SK-N-SH (cell line): Measurements from ENCODE around the gene RNF217. TPM values are rescaled to one million over a fixed set of nuclear protein-coding genes. Genes with fewer than 3 reads are reported as not detected.

Source experiments
- CTCF ChIA-PET: fragments of 300-600, 350-600 bp; formaldehyde crosslinking; extraction: SDS; loops from one replicate; lab custom pipeline; 2021; lab: Yijun Ruan, JAX
- POLR2A ChIA-PET: fragments of 350-600 bp; sonication (Branson Sonifier 250); formaldehyde crosslinking; extraction: SDS; loops from one replicate; lab custom pipeline; 2020; ENCODE audit warnings: antibody characterized with exemption, inconsistent platforms; lab: Yijun Ruan, JAX
- DNase-seq: peaks from one replicate; pipeline ENCODE4 v3.0.0; 2012
- H2AFZ ChIP-seq: fragments of 200-600 bp; sonication (generic); 2 replicates; pipeline ENCODE4 v1.8.1; 2016; ENCODE audit warnings: antibody characterized with exemption, mild to moderate bottlenecking, low read depth
- H3F3A ChIP-seq: fragments of 200-600 bp; sonication (generic); replicated peaks from 2 replicates; pipeline ENCODE3; 2016; ENCODE audit warnings: antibody characterized with exemption, mild to moderate bottlenecking; ENCODE audit not compliant: insufficient read depth
- H3K27ac ChIP-seq, 2 experiments: fragments of 200-500 bp in 1 of 2; fragments of 200-600 bp in 1 of 2; sonication (Bioruptor generic) in 1 of 2; sonication (generic), shearing (Covaris generic) in 1 of 2; 2 replicates each; pipeline versions ENCODE4 v1.5.1 to v1.6.1; 2014 to 2016; ENCODE audit warnings: low read depth in 2 of 2, inconsistent platforms in 1 of 2, low read length in 1 of 2, mild to moderate bottlenecking in 1 of 2, mixed read lengths in 1 of 2
- H3K27me3 ChIP-seq: fragments of 200-600 bp; sonication (generic), shearing (Covaris generic); 2 replicates; pipeline ENCODE4 v1.6.1; 2016; ENCODE audit warnings: mixed run types; ENCODE audit not compliant: insufficient read depth
- H3K36me3 ChIP-seq, 2 experiments: fragments of 200-500 bp in 1 of 2; fragments of 200-600 bp in 1 of 2; sonication (Bioruptor generic) in 1 of 2; sonication (generic) in 1 of 2; replicated peaks in 1 of 2; 2 replicates each; pipeline versions ENCODE3 to v1.5.1; 2014 to 2016; ENCODE audit warnings: low read length in 1 of 2, mild to moderate bottlenecking in 1 of 2; ENCODE audit not compliant: insufficient read depth in 2 of 2, control insufficient read depth in 1 of 2
- H3K4me1 ChIP-seq, 2 experiments: fragments of 200-500 bp in 1 of 2; fragments of 200-600 bp in 1 of 2; sonication (Bioruptor generic) in 1 of 2; sonication (generic), shearing (Covaris generic) in 1 of 2; 2 replicates each; pipeline versions ENCODE4 v1.5.1 to v1.6.1; 2014 to 2016; ENCODE audit warnings: low read depth in 1 of 2, low read length in 1 of 2, mixed run types in 1 of 2; ENCODE audit not compliant: insufficient read depth in 2 of 2, control insufficient read depth in 1 of 2
- H3K4me2 ChIP-seq: fragments of 200-600 bp; sonication (generic), shearing (Covaris generic); 2 replicates; pipeline ENCODE4 v1.6.1; 2017; ENCODE audit warnings: mixed run types
- H3K4me3 ChIP-seq, 2 experiments: fragments of 200-500 bp in 1 of 2; fragments of 200-600 bp in 1 of 2; sonication (Bioruptor generic) in 1 of 2; sonication (generic), shearing (Covaris generic) in 1 of 2; 2 replicates each; pipeline versions ENCODE4 v1.5.1 to v1.8.1; 2014 to 2016; ENCODE audit warnings: low read depth in 2 of 2, inconsistent platforms in 1 of 2, low read length in 1 of 2, mild to moderate bottlenecking in 1 of 2, mixed read lengths in 1 of 2, moderate library complexity in 1 of 2
- H3K79me2 ChIP-seq: fragments of 200-600 bp; sonication (generic); 2 replicates; pipeline ENCODE4 v1.8.1; 2017; ENCODE audit warnings: mild to moderate bottlenecking; ENCODE audit not compliant: insufficient read depth
- H3K9ac ChIP-seq: fragments of 200-600 bp; sonication (generic); 2 replicates; pipeline ENCODE4 v1.6.1; 2017; ENCODE audit warnings: mixed run types
- H3K9me2 ChIP-seq: fragments of 200-600 bp; sonication (generic); 2 replicates; pipeline ENCODE4 v1.6.1; 2017; ENCODE audit warnings: mixed run types
- H3K9me3 ChIP-seq: fragments of 200-600 bp; sonication (generic); 2 replicates; pipeline ENCODE4 v1.6.1; 2017; ENCODE audit warnings: mixed run types, mild to moderate bottlenecking, moderate library complexity
- H4K20me1 ChIP-seq: fragments of 200-600 bp; sonication (generic); 2 replicates; pipeline ENCODE4 v1.6.1; 2017; ENCODE audit warnings: mild to moderate bottlenecking, mixed run types; ENCODE audit not compliant: insufficient read depth
- CHD2 ChIP-seq: fragments of 150-350 bp; IDR thresholded peaks from 2 replicates; pipeline ENCODE4 v1.6.1; 2018; ENCODE audit warnings: low read length; ENCODE audit not compliant: partially characterized antibody
- CTCF ChIP-seq: fragments of 200-600 bp; sonication (generic); IDR thresholded peaks from 2 replicates; pipeline ENCODE4 v1.6.1; 2017; ENCODE audit warnings: antibody characterized with exemption, mild to moderate bottlenecking, moderate library complexity
- ELF1 ChIP-seq: IDR thresholded peaks from 2 replicates; pipeline ENCODE4 v1.4.0; 2012
- FOXM1 ChIP-seq: IDR thresholded peaks from 2 replicates; pipeline ENCODE4 v1.4.0; 2012; ENCODE audit warnings: low read depth, mild to moderate bottlenecking
- GATA2 ChIP-seq: sonication (generic); formaldehyde crosslinking; IDR thresholded peaks from 2 replicates; pipeline ENCODE4 v1.5.0; 2020; ENCODE audit warnings: mild to moderate bottlenecking, missing genetic modification reagents
- IRF3 ChIP-seq: fragments of 150-350 bp; IDR thresholded peaks from 2 replicates; pipeline ENCODE4 v1.6.1; 2016; ENCODE audit warnings: mild to moderate bottlenecking, low read depth, low read length
- MEF2A ChIP-seq: IDR thresholded peaks from 2 replicates; pipeline ENCODE4 v1.4.0; 2012; ENCODE audit warnings: low read depth, borderline replicate concordance
- NFIC ChIP-seq: IDR thresholded peaks from 2 replicates; pipeline ENCODE4 v1.4.0; 2012; ENCODE audit warnings: borderline replicate concordance
- PBX3 ChIP-seq: IDR thresholded peaks from 2 replicates; pipeline ENCODE4; 2012
- REST ChIP-seq: IDR thresholded peaks from 2 replicates; pipeline ENCODE4 v1.6.1; 2012; ENCODE audit warnings: mild to moderate bottlenecking, low read depth, low read length, moderate library complexity
- RXRA ChIP-seq: IDR thresholded peaks from 2 replicates; pipeline ENCODE4 v1.4.0; 2012; ENCODE audit warnings: low read depth, mild to moderate bottlenecking, borderline replicate concordance
- SMC3 ChIP-seq: IDR thresholded peaks from 2 replicates; pipeline ENCODE4 v1.6.1; 2012; ENCODE audit warnings: low read depth, low read length, improper control_type of control experiment
- TAF1 ChIP-seq: IDR thresholded peaks from 2 replicates; pipeline ENCODE4 v1.6.1; 2012; ENCODE audit warnings: low read depth, mild to moderate bottlenecking, low read length, moderate library complexity, borderline replicate concordance
- TCF12 ChIP-seq: IDR thresholded peaks from 2 replicates; pipeline ENCODE4 v1.4.0; 2012
- USF1 ChIP-seq: IDR thresholded peaks from 2 replicates; pipeline ENCODE4 v1.4.0; 2012; ENCODE audit warnings: low read depth, borderline replicate concordance
- YY1 ChIP-seq: IDR thresholded peaks from 2 replicates; pipeline ENCODE4 v1.4.0; 2012; ENCODE audit warnings: low read depth, mild to moderate bottlenecking
- WGBS: methylation state at CpG from one replicate; pipeline ENCODE4 v1.1.6; 2017; ENCODE audit warnings: low lambda C conversion rate; 5-methylcytosine and 5-hydroxymethylcytosine counted together
- polyA plus RNA-seq, 3 experiments: library from polyadenylated mRNA; depleted of rRNA; stranded (reverse); fragments of >200 nt; gene quantifications; 2 replicates each; pipeline ENCODE4 v1.2.3, GENCODE V29; 2012

Gene RNF217
- polyA plus RNA-seq, 1 of the 3 experiments (the other 2 are of a cell fraction), result 0.28 TPM

GRCh38 chr6:124973780-124974179 is 11.5 kb downstream of the RNF217 start:
- no peak overlapping the region for H2AFZ ChIP-seq
- H3K9me2 ChIP-seq, result no peaks in the 10 kb centered on the region
- TF ChIP-seq CHD2 (no peak), NFIC (no peak), USF1 (no peak), YY1 (no peak), PBX3 (no peak), FOXM1 (no peak), REST (no peak), GATA2 (CRISPR knock-in tag) (no peak), SMC3 (no peak), MEF2A (no peak), TAF1 (no peak), CTCF (no peak), RXRA (no peak), TCF12 (no peak), IRF3 (no peak), ELF1 (no peak)
- no peak overlapping the region for H3K27ac ChIP-seq
- WGBS, result 14% methylated on average over 3 of the region's 6 CpGs
- CTCF ChIA-PET, result no interaction called here
- H3K27me3 ChIP-seq, result no peaks in the 10 kb centered on the region; the same call in 1 of the 2 replicates
- H3K4me1 ChIP-seq, result no peaks in the 10 kb centered on the region
- no peaks in the 10 kb centered on the region for H3K9me3 ChIP-seq
- no peak overlapping the region for H3K4me3 ChIP-seq
- DNase-seq, result no peak
- POLR2A ChIA-PET, result no interaction called here
- H3K79me2 ChIP-seq, result no peaks in the 10 kb centered on the region
- H3K36me3 ChIP-seq, result no peaks in the 10 kb centered on the region
- no peak overlapping the region for H3K4me2 ChIP-seq
- H3F3A ChIP-seq, result no peaks in the 10 kb centered on the region
- no peaks in the 10 kb centered on the region for H4K20me1 ChIP-seq
- no peak overlapping the region for H3K9ac ChIP-seq
